Mucosa of stomach (tissue), 1 donor: ENCODE data around the gene MGMT.

Source experiments
- H3K27me3 ChIP-seq: one replicate; pipeline ENCODE4 v1.7.0; 2013; ENCODE audit warnings: mild to moderate bottlenecking, low read length; ENCODE audit not compliant: control insufficient read depth, insufficient read depth
- H3K36me3 ChIP-seq: one replicate; pipeline ENCODE4 v1.7.0; 2013; ENCODE audit warnings: low read length; ENCODE audit not compliant: control insufficient read depth, insufficient read depth
- H3K4me1 ChIP-seq: one replicate; pipeline ENCODE4 v1.7.0; 2013; ENCODE audit warnings: mild to moderate bottlenecking, low read length; ENCODE audit not compliant: control insufficient read depth, insufficient read depth
- H3K4me3 ChIP-seq: one replicate; pipeline ENCODE4 v1.7.0; 2013; ENCODE audit warnings: low read length
- H3K9ac ChIP-seq: one replicate; pipeline ENCODE4 v1.7.0; 2013; ENCODE audit warnings: mild to moderate bottlenecking, low read length, moderate library complexity
- H3K9me3 ChIP-seq: one replicate; pipeline ENCODE4 v1.7.0; 2013; ENCODE audit warnings: mild to moderate bottlenecking, low read length, moderate library complexity; ENCODE audit not compliant: control insufficient read depth
- donor health status: Pancreatic carcinoma.

Gene MGMT

DNA sequence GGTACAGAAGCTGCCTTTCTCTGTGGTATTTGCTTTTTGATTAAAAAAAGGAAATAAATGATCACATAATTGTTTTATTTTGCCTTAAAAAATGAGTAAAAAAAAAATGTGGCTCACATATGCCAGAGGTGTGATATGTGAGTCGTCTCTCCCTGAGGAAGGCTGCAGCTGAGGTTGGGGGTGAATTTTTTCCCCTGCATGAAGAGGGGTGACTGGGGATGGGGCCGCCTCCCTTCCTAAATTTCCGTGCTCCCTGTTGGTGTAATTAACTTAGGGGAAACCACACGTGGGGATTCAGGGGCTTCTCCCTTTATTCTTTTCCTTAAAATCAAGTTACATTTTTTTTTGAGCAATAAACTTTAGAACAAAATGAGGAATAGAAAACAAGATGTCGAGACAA lies 35.4 kb downstream of the MGMT start:
- Histone ChIP-seq H3K27me3 (no peaks in the 10 kb centered on the region), H3K9ac (no peak overlapping the region), H3K9me3 (no peaks in the 10 kb centered on the region), H3K4me3 (no peak overlapping the region), H3K36me3 (no peaks in the 10 kb centered on the region), H3K4me1 (peaks cover 16% of the 10 kb centered on the region)

DNA sequence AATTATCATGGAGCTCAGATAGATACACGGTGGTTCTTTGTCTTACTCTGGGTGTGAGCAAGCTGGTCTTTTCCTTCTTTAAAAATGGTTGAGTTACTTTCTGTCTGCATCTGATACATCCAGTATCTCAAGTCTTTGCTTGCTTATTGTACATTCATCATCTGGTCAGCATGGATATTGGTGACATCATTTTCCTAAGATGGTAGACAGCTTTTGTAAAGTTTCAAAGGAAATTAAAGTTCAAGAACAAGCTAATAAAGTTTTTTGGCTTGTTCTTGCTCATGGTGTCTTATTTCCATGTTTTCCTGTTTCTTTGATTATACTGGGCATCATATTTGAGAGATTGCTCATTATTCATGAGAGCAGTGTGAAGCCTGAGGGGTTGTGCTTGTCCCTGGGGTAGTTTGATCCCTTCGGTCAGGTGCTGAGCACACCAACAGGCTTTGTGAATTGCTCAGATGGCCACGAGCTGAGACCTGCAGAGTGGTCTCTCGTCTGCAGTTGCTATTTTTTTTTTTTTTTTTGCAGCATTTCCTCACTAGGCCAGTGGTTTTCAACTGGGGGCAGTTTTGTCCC lies 38.5 kb downstream of the MGMT start:
- Histone ChIP-seq H3K27me3 (no peaks in the 10 kb centered on the region), H3K4me3 (no peak overlapping the region), H3K9ac (no peak overlapping the region), H3K4me1 (peaks cover 16% of the 10 kb centered on the region), H3K36me3 (no peaks in the 10 kb centered on the region), H3K9me3 (peaks cover 4% of the 10 kb centered on the region)

DNA sequence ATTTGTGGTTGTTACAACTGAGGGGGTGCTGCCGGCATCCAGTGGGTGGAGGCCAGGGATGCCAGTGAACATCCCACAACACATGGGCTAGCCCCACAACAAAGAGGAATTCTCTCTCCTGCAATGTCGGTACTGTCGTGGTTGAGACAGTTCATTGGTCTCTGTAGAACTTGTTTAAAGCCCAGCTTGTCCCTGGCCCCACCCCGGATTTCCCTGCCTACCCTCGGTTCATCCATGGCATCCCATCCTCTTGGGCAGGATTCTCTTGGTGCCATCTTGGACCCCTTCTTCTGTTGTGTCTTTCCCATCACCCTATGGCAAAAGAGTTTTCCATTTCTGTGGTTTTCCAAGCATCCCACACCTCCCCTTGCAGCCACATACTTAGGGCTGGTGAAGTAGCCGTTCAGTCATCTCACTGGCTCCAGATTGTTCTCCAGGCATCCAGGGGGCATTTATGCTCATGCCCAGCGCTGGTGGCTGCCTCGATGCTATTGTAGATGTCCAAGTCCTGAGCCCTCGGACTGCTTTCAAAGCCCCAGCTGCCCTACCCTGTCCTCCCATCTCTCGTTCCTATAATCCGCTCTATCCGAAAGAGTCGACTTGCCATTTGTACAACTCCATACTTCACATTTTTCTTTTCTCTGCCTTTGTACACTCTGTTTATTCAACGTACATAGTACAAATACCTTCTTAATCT lies 39.2 kb downstream of the MGMT start:
- Histone ChIP-seq H3K27me3 (no peaks in the 10 kb centered on the region), H3K9me3 (peaks cover 4% of the 10 kb centered on the region), H3K4me1 (peaks cover 12% of the 10 kb centered on the region), H3K9ac (no peak overlapping the region), H3K4me3 (no peak overlapping the region), H3K36me3 (no peaks in the 10 kb centered on the region)

DNA sequence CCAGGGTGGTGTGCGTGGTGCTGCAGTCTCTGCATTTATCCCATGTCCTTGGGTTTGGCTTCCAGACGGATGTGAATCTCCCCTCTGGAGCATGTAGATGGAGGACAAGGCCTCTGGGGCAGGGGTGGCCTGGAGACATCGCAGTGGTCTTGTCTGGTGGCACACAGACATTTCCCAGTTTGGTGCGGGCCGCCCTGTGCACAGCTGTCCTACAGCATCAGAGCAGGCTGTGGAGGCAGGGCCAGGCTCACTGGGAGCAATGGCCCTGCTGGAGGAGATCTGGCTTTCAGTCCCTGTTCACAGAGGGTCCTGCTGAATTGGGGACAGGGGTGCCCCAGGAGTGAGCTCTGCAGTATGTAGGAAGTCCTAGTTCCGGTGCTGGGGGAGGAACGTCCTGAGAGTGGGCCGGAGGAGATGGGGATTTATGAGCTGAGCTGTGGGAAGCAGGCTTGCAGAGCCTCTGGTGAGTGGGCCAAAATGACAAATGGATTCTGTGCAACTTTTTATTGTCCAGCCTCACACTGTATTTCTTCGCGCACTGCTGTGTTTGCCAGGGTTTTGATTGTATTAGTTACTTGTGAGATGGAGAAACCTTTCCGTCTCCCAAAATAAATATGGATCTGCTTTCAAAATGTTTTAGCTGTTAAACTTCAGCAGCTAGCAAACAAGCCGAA lies 40.3 kb downstream of the MGMT start:
- Histone ChIP-seq H3K4me3 (no peak overlapping the region), H3K36me3 (no peaks in the 10 kb centered on the region), H3K4me1 (peaks cover 1% of the 10 kb centered on the region), H3K9ac (no peak overlapping the region), H3K27me3 (no peaks in the 10 kb centered on the region), H3K9me3 (peaks cover 4% of the 10 kb centered on the region)

DNA sequence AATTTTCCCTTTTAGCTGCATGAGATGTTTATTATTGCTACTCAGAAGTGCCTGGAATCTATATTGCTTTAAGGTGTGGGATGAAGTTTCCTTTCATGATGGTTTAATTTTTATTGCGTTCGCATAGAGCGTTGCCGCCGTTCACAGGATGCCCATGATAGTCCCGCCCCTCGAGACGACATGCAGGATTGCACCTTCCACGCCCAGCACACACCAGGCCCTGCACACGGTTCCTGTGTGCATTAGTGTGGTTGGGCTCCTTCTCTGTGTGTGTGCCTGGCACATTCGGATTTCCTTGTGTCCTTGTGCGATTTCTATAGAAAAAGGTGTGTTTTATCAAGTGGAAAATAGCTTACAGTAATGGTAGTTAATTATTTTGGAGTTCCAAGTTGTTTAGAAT lies 42.1 kb downstream of the MGMT start:
- H3K4me1 ChIP-seq: no peaks in the 10 kb centered on the region
- H3K27me3 ChIP-seq: no peaks in the 10 kb centered on the region
- peaks cover 4% of the 10 kb centered on the region for H3K9me3 ChIP-seq
- H3K9ac ChIP-seq: no peak overlapping the region
- H3K36me3 ChIP-seq: no peaks in the 10 kb centered on the region
- no peak overlapping the region for H3K4me3 ChIP-seq

DNA sequence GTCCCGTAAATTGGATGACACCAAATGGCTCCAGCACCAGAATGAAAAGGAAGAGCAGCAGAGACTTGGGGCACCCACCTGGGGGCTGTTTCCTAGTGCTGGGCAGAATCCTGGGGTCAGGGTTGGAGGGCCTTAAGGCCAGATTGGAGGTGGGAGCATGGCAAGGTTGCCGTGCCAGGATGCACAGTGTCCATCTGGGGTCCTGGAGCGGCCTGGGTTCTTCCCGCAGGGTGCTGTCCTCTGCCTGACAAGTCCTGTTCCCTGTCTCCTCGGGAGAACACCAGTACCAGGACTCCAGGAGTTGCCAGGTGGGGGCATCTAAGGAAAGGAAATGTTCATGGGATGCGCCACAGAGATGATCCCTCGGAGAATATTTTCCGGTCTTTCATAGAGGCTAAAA lies 42.8 kb downstream of the MGMT start:
- Histone ChIP-seq H3K36me3 (no peaks in the 10 kb centered on the region), H3K4me3 (no peak overlapping the region), H3K27me3 (no peaks in the 10 kb centered on the region), H3K9me3 (peaks cover 4% of the 10 kb centered on the region), H3K9ac (no peak overlapping the region), H3K4me1 (no peaks in the 10 kb centered on the region)

DNA sequence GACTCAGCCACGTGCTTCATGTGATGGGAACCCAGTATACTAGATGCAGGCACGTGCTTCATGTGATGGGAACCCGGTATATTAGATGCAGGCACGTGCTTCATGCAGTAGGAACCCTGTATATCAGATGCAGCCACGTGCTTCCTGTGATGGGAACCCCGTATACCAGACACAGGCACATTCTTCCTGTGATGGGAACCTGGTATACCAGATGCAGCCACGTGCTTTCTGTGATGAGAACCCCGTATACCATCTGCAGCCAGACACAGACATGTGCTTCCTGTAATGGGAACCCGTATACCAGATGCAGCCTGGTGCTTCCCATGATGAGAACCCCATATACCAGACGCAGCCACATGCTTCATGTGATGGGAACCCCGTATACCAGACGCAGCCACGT lies 44.0 kb downstream of the MGMT start:
- Histone ChIP-seq H3K36me3 (no peaks in the 10 kb centered on the region), H3K4me1 (no peaks in the 10 kb centered on the region), H3K9ac (no peak overlapping the region), H3K27me3 (no peaks in the 10 kb centered on the region), H3K4me3 (no peak overlapping the region), H3K9me3 (peaks cover 4% of the 10 kb centered on the region)

DNA sequence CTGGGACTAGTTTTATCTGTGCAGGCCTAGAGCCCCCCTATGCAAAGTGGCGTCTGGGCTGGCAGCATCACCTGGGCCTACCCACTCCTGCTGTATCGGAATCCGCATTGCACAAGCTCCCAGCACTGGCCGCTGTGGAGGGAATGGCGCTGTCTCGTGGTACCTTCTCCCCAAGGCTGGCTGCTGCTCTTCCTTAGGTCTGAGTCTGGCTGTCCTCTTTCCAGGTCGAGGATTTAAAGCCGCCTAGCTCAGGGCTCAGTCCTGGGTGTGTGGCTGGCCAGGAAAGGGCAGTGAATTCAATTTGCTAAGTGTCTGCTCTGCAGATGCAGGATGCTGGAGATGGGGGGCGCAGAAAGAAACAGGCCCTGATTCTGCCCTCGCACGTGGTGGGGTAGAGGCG lies 44.7 kb downstream of the MGMT start:
- no peaks in the 10 kb centered on the region for H3K36me3 ChIP-seq
- no peak overlapping the region for H3K4me3 ChIP-seq
- H3K9ac ChIP-seq: no peak overlapping the region
- H3K27me3 ChIP-seq: no peaks in the 10 kb centered on the region
- no peaks in the 10 kb centered on the region for H3K4me1 ChIP-seq
- H3K9me3 ChIP-seq: peaks cover 4% of the 10 kb centered on the region

DNA sequence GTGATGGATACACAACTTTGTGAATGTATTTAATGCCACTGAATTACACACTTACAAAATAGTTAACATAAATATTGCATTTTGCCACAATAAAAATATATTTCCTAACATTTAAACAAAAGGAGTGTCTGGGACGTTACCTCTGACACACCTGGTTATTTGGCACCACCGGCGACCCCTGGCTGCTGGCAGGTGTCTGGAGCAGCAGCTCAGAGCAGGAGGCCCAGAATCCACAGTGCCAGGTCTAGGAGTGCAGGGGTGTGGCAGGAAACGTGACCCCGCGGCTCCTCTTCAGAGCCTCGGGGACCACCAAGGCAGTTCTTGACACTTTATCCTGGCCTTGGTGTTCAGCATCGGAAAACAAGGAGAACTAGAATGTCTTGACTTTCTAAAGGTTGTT lies 46.3 kb downstream of the MGMT start:
- H3K27me3 ChIP-seq: no peaks in the 10 kb centered on the region
- H3K4me3 ChIP-seq: no peak overlapping the region
- H3K36me3 ChIP-seq: no peaks in the 10 kb centered on the region
- H3K9me3 ChIP-seq: no peaks in the 10 kb centered on the region
- no peak overlapping the region for H3K9ac ChIP-seq
- H3K4me1 ChIP-seq: no peaks in the 10 kb centered on the region

DNA sequence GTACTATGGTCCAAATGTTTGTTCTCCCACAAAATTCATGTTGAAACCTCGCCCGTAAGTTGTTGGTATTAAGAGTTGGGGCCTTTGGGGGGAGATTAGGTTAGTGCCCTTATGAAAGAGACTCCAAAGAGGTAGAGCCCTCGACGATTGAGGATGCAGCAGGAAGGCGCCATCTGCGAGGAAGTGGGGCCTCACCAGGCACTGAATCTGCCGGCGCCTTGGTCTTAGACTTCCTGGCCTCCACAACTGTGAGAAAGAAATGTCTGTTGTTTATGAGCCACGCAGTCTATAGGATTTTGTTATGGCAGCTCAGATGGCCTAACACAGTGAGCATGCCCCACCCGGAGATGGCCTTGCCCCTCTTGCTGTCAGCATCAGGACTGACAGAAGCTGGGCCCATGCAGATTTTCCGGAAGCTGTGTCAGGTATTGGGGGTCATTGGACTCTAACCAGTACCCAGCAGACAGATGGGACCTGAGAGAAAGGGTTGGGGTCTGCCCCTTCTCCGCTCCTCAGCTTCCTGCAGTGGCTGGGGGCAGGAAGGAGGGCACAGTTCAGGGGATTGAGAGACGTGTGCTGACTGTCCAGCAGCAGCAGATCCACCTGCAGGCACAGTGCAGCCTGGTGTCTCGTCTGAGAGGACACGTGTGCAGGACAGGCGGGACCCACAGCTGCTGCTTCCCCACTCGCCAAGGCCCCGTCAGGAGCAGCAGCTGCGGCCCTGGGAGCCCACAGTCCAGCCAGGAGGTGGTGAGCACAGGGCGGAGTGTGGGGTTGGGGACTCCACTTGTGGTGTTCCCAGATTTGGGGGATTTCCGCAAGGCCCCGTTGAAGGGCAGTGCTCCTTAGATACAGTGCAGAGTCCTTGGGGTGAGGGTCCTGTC lies 47.8 kb downstream of the MGMT start:
- Histone ChIP-seq H3K9me3 (no peaks in the 10 kb centered on the region), H3K4me1 (no peaks in the 10 kb centered on the region), H3K27me3 (no peaks in the 10 kb centered on the region), H3K36me3 (no peaks in the 10 kb centered on the region), H3K4me3 (no peak overlapping the region), H3K9ac (no peak overlapping the region)

DNA sequence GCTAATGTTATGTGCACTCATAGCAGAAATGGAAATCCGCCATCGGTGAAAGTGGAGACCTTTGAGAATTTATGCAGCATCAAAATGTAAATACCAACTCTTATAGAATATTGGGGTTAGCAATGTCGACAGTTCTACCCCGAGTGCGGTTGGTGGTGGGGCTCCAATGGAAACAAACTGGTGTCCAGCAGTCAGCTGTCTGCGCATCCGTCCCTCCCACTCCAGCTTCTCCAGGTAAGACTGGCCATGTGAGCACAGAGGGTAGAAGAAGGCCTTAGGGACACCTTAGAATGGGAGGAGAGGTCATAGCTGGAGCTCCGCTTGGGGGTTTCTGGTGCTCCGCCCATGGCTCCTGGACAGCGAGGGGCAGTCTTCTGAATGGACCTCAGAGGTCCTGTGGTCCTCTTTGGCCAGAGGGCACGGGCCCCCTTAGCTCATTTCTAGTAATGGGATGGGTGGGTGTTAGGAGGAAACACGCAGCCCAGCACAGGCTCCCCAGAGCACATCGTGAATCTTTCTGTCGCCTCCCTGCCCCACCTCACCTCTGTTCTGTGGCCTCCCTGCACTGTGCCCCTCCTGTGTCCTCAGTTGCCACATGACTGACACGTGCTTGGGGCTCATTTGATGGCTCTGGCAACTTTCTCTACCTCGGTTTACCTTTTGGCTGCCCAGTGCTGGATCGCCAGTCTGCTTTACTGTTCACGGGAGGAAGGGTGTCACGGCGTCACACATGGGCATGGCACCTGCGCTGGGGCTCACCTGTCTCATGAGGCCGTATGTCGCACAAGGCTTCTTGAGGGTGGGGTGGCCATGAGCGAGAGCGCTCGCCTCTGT lies 50.0 kb downstream of the MGMT start:
- Histone ChIP-seq H3K9ac (no peak overlapping the region), H3K9me3 (no peaks in the 10 kb centered on the region), H3K4me3 (no peak overlapping the region), H3K27me3 (no peaks in the 10 kb centered on the region), H3K36me3 (no peaks in the 10 kb centered on the region), H3K4me1 (no peaks in the 10 kb centered on the region)
